ENCODE results near the gene ODR4.
A peak's percentile ranks its signal among the peaks of the same experiment; 100 is the strongest.
"Not testable (repeated sequence)": the region's sequence is repeated elsewhere in the genome, so short reads cannot be mapped to it uniquely, and the experiment has no call there.

The ODR4 gene

GRCh38 chr1:186375152-186375928 is at the start of gene ODR4, which contains the start of gene TPR:
ODR4 (plus strand) TSS chr1:186375838; CDS start chr1:186379786, 3,948 bp downstream.
TPR (minus strand) TSS chr1:186375253; CDS start chr1:186375028, 225 bp downstream.
- peak; percentile 99 for DNase-seq

GRCh38 chr1:186326009-186326408 is 49.6 kb upstream of the ODR4 start:
- DNase-seq, result no peak

GRCh38 chr1:186327331-186327730 is 48.3 kb upstream of the ODR4 start:
- DNase-seq, result no peak

- DNase-seq, result no peak
These were observed 44.9 kb upstream of the ODR4 start for GRCh38 chr1:186330758-186331157.

- no peak for DNase-seq
These were observed 38.1 kb upstream of the ODR4 start for GRCh38 chr1:186337554-186337953.

GRCh38 chr1:186340772-186341171 is 34.9 kb upstream of the ODR4 start:
- DNase-seq, result no peak

GRCh38 chr1:186347837-186348691 is 27.6 kb upstream of the ODR4 start:
- DNase-seq, result not testable (repeated sequence)

GRCh38 chr1:186374303-186375151 is 1.1 kb upstream of the ODR4 start:
- no peak for DNase-seq

- DNase-seq, result no peak
These were observed 286 bp downstream of the ODR4 start for GRCh38 chr1:186375929-186376319.

GRCh38 chr1:186386725-186387383 is 11.2 kb downstream of the ODR4 start:
- DNase-seq, result no peak

- DNase-seq, result no peak
These were observed 15.3 kb downstream of the ODR4 start for GRCh38 chr1:186390925-186391324.

- DNase-seq, result no peak
These were observed 16.2 kb downstream of the ODR4 start for GRCh38 chr1:186391841-186392240.

GRCh38 chr1:186392711-186393110 is 17.1 kb downstream of the ODR4 start:
- not testable (repeated sequence) for DNase-seq

GRCh38 chr1:186401446-186401845 is 25.8 kb downstream of the ODR4 start:
- DNase-seq, result not testable (repeated sequence)

- DNase-seq, result no peak
These were observed 28.0 kb downstream of the ODR4 start for GRCh38 chr1:186403632-186404031.

- DNase-seq, result peak; percentile 26
These were observed 28.9 kb downstream of the ODR4 start for GRCh38 chr1:186404454-186405051.

- no peak for DNase-seq
These were observed 33.5 kb downstream of the ODR4 start for GRCh38 chr1:186409091-186409490.

- no peak for DNase-seq
These were observed 37.7 kb downstream of the ODR4 start for GRCh38 chr1:186413319-186413718.

GRCh38 chr1:186418503-186418902 is 42.9 kb downstream of the ODR4 start:
- no peak for DNase-seq

- no peak for DNase-seq
These were observed 44.7 kb downstream of the ODR4 start for GRCh38 chr1:186420311-186420710.

GRCh38 chr1:186420923-186421322 is 45.3 kb downstream of the ODR4 start:
- DNase-seq, result no peak

GRCh38 chr1:186421446-186421845 is 45.8 kb downstream of the ODR4 start:
- no peak for DNase-seq
